ENCODE results near the gene DEDD2.
A peak's percentile ranks its signal among the peaks of the same experiment; 100 is the strongest.

The DEDD2 gene

GRCh38 chr19:42197375-42197817 lies 20.1 kb downstream of the DEDD2 start:
- DNase-seq: peak; percentile 38 to 72

- no peak for DNase-seq
Observed at GRCh38 chr19:42196011-42197001, 21.2 kb downstream of the DEDD2 start.

DNA sequence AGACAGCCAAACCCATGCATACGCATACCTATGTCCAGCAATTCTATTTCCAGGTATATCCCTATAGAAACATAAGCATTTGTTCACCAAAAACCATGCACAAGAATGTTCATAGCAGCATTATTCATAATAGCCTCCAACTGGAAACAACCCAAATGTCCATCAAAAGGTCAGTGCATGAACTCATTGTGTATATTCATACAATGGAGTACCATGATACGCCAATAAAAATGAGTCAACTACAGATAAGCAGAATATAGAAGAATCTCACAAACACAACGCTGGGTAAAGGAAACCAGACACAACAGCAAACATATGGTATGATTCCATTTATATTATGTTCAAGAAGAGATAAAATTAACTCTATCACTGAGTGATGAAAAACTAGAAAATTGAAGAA lies 23.8 kb downstream of the DEDD2 start:
- no peak for DNase-seq

DNA sequence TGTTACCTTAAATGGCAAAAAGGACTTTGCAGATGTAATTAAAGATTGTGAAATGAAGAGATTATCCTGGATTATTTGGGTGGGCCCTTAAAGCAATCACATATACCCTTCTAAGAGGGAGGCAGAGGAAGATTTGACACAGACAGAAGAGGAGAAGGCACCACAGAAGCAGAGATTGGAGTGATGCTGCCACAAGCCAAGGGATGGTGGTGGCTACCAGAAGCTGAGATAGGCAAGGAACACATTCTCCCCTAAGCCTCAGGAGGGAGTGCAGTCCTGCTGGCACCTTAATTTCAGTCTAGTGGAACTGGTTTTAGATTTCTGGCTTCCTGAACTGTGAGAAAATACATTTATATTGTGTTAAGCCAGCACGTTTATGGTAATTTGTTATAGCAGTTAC lies 24.2 kb downstream of the DEDD2 start:
- no peak for DNase-seq

- DNase-seq: peak; percentile 57 to 76
Observed at GRCh38 chr19:42191855-42192254, 25.6 kb downstream of the DEDD2 start.

DNA sequence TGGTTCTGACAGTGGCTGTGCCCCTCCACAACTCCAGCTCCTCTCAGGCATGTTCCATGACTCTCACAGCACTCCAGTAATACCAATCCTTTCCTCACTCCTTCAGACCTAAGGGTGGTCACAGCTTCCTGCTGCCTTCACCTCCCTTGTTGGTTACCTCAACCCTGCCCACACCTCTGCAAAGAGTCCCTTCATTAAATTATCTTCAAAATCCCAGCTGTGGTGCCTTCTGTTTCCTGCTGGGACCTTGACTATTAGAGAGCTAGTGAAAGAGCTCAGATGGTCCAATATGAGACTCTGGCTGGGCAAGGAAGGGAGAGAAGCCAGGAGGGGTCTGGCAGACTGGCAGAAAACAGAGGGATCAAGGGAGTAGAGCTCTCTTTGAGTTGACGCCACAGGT lies 26.1 kb downstream of the DEDD2 start:
- DNase-seq: no peak

DNA sequence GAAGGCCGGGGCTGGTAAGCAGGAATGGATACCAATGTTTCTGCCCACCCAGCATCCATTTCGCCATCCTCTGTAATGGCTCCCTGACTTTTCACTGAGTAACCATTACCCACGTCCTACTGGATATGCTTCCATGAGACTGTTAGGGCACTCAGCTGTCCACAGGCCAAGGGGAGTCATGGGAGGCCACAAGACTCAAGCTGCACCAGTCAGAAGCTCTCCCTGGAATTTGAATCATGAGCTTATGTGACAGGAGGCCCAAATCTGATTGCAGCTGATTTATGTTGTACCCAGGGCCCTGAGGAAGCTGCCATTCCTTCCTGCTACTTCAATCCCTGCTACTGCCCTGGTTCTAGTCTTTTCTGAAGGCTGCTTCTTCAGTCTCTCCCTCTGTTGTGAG lies 28.3 kb downstream of the DEDD2 start:
- DNase-seq: no peak

DNA sequence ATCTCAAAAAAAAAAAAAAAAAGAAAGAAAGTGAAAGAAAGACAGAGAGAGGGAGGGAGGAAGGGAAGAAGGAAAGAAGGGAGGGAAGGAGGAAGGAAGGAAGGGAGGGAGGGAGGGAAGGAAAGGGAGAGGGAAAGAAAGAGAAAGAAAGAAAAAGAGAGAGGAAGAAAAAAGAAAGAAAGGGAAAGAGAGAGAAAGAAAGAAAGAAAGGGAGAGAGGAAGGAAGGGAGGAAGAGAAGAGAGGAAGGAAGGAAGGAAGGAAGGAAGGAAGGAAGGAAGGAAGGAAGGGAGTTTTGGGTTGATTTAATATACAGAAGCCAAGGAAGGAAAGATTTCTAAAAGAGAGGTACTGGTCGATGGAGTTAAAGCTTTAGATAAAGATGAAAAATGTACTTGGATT lies 28.8 kb downstream of the DEDD2 start:
- DNase-seq: no peak

- peak in 1 of 2 donors; percentile 14 for DNase-seq
Observed at GRCh38 chr19:42185277-42185676, 32.2 kb downstream of the DEDD2 start.

DNA sequence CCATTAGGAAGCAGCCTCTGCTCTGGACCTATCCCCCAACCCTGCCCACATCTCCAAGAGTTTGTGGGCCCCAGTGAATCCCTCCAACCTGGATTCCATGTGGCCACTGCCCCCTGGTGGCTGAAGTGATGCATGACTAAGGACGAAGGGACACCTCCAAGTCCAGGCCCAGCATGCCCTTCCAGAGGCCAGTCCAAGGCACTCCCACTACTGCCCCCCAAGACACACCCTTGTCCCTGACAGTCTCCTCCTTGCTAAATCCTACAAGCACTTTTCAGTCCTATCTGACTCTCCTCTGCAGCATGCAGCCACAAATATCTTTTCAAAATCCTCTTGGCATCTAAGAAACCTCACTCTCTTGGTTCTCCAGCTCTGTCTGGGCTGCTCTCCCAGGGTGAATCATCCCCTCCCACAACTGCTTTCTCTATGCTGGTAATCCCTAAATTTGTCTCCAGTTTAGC lies 33.0 kb downstream of the DEDD2 start:
- peak; percentile 65 to 91 for DNase-seq

DNA sequence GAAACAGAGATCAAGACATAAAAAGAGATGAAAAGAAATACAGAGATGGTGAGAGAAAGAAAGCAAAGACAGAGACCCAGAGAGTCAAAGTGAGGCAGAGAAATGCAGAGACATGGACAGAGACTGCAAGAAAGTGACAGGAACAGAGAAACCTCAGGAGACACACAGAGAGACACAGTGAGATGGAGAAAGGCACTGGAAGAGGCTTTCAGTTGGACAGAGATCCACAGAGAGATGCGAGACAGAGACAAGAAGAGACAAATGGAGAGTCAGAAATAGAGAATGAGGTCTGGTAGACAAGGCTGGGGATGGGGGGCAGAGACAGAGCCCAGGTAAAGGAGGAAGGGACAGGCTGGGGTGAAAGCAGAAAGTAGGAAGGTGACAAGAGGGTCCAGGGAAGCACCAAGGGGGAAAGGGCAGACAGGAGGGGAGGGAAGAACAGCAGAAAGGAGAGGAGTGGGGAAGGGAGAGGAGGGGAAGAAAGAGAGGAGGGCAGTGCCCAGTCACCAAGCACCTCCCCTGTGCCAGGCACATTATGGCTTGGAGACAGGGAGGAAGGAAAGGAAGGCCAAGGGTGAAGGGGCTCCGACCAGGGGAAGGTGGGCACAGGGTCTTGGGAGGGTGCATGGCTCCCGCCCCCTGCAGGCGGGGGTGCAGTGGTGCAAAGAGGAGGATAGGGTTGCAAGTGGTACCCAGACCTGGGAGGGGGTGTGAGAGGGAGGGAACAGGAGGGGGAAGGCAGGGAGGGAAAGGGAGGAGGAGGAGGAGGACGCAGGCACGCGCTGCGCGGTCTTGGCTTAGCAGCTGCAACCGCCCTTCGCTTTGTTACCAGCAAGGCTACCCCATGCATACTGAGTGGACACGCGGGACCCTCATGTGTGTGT lies 38.4 kb downstream of the DEDD2 start:
- no peak for DNase-seq

GRCh38 chr19:42177686-42178019 lies 39.8 kb downstream of the DEDD2 start:
- DNase-seq: no peak

GRCh38 chr19:42176990-42177685 lies 40.3 kb downstream of the DEDD2 start:
- DNase-seq: peak; percentile 40 to 61

- no peak for DNase-seq
Observed at GRCh38 chr19:42176649-42176989, 40.9 kb downstream of the DEDD2 start.

DNA sequence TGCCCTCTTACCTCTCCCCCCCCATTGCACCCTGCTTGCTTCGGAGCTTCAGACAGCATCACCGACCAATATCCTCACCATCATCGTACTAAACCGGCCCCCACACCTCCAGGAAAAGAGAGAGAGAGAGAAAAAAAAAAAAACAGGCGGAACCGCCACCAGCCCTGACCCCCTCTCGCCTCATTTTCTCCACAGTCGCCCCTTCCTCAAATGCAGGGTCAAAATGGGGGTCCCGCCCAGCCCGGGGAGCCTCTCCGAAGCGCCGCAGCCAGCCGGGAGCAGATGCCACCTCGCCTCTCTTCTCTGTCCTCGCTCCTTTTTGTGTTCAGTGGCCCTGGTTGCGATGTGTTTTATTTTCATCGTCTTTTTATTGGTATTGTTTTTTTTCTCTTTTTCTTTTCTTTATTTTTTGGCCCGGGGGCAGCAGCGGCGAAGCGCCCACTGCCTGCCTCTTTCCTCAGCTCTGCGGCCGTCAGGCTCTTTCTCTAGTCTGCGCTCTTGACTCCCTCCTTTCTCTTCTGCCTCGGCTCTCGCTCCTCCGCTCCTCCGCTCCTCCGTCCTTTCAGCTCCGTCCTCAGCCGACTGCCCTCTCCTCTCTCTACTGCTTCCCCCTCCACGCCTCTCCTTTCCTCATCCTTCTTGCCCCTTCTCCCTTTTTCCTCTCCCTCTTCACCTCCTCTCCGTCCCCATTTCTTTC lies 41.4 kb downstream of the DEDD2 start:
- no peak for DNase-seq

DNA sequence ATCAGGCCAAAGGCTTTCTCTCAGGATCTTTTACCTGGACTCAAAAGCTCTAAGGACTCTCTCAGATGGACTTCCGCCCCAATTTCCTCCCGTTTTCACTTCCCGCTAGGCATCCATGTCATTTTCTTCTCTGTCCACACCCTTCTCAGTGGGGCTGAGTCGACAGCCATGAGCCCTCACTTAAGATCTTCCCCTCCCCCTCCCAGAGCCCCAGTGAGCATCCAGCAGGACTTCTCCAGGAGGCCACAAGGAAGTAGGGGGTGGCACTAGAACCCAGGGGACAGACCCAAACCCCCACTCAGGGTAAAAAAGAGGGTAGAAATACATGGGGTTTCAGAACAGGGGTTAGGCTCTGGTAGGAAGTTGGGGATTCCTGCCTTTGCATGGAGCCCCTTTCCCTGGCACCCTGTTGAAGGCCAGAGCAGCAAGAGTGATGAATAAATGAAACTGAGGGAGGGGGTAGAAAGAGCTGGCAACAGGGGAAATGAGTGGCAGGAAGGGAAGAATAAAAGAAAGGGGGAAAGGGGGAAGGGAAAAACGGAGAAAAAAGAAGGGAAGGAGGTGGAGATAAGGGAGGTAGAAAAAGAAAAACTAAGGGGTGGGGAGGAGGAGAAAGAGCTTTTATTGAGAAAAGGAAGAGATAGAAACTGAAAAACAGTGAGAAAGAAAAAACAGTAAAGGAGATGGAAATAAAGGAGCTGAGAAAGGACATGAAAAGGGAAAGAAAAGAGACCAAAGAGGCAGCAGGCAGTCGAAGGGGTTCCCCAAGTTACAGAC lies 42.3 kb downstream of the DEDD2 start:
- no peak for DNase-seq

DNA sequence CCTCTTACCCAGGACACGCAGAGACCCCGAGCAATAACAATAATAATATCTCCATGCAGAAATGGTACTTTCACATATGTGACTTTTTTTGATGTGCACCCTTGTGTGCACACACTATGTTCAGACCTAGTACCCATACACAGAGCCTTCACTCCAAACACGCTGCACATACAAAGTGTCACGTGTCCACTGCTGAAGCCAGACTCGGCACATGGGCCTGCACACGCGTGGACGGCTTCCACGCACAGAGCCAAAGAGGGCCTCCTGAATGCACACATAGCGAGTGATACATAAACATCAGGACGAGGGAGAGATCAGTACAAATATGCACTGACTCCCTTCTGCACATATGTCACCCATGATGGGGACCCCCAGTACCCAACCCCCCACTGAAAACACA lies 43.3 kb downstream of the DEDD2 start:
- no peak for DNase-seq

DNA sequence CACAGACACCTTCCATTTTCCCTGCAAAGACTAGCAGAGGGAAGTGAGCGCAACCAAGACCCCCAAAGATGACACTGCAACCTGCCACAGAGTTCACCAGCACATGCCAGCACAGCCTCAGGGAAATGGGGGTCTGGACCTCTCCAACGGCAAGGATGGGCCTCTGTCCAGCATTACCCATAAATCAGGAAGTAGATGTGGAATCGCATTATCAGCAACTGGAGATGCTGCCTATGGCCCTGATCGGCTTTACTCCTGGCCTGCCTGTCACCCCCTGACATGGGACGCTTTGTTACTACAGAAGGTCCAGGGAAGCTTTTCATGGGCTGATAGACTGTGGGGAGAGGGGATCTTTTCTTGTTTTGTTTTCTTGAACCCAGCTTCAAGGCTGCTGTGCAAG lies 43.8 kb downstream of the DEDD2 start:
- no peak for DNase-seq

DNA sequence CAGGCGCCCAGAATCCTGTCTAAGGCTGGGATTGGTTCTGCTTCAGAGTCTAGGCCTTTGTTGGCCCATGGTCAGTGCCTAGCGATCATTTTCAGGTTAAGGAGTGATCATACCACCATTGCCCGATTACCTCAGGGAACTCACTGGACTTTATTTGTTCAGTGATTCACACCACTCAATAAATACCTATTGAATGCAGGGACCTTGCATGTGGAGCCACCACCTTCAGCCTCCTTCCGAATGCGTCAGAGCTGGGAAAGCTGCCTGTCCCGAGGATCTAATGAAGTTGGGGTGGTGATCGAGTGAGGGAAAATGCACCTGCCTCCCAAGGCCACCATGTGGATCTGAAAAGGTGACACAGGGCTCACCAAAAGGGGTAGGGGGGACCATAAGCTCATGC lies 45.2 kb downstream of the DEDD2 start:
- no peak for DNase-seq

- no peak for DNase-seq
Observed at GRCh38 chr19:42170715-42171114, 46.8 kb downstream of the DEDD2 start.

Data from inflammatory macrophage treated with lipopolysaccharide for 1 hour (primary cell).